Endodermal cell (in vitro differentiated cells): ENCODE results near the gene FGFR3. TPM values are rescaled to one million over a fixed set of nuclear protein-coding genes. Genes with fewer than 3 reads are reported as not detected.

Experiments used
- DNase-seq: peaks from one replicate; pipeline ENCODE4 v3.0.0-alpha.2; 2017
- H3K27ac ChIP-seq: 2 replicates; pipeline ENCODE4 v1.5.1; 2013; ENCODE audit warnings: mild to moderate bottlenecking, low read depth, low read length, moderate library complexity
- H3K27me3 ChIP-seq: 2 replicates; pipeline ENCODE4 v1.6.1; 2013; ENCODE audit warnings: mild to moderate bottlenecking, low read length, moderate library complexity; ENCODE audit not compliant: insufficient read depth, control insufficient read depth, poor library complexity, severe bottlenecking
- H3K36me3 ChIP-seq: 2 replicates; pipeline ENCODE4 v1.7.0; 2013; ENCODE audit warnings: mild to moderate bottlenecking, low read length, moderate library complexity; ENCODE audit not compliant: control insufficient read depth, insufficient read depth
- H3K4me1 ChIP-seq: one replicate; pipeline ENCODE4 v1.7.0; 2013; ENCODE audit warnings: low read length; ENCODE audit not compliant: control insufficient read depth, insufficient read depth
- H3K4me3 ChIP-seq: 2 replicates; pipeline ENCODE4 v1.5.1; 2013; ENCODE audit warnings: mild to moderate bottlenecking, low read length, moderate library complexity
- H3K9ac ChIP-seq: 2 replicates; pipeline ENCODE4 v1.6.1; 2013; ENCODE audit warnings: mild to moderate bottlenecking, low read length, moderate library complexity; ENCODE audit not compliant: poor library complexity, severe bottlenecking; ENCODE audit errors: extremely low read depth
- H3K9me3 ChIP-seq: 2 replicates; pipeline ENCODE4 v1.6.1; 2013; ENCODE audit warnings: mild to moderate bottlenecking, low read length, moderate library complexity; ENCODE audit not compliant: control insufficient read depth
- H3K27ac Mint-ChIP-seq: 2 replicates; pipeline ENCODE4 v1.8.0; 2020; ENCODE audit warnings: mixed read lengths
- H3K27me3 Mint-ChIP-seq: 2 replicates; pipeline ENCODE4 v1.8.0; 2021; ENCODE audit warnings: mild to moderate bottlenecking, mixed read lengths; ENCODE audit not compliant: insufficient read depth
- H3K36me3 Mint-ChIP-seq: 2 replicates; pipeline ENCODE4 v1.8.0; 2020; ENCODE audit warnings: low read depth, mixed read lengths
- H3K4me1 Mint-ChIP-seq: 2 replicates; pipeline ENCODE4 v1.8.0; 2020; ENCODE audit warnings: mixed read lengths
- H3K4me3 Mint-ChIP-seq: 2 replicates; pipeline ENCODE4 v1.8.0; 2020; ENCODE audit warnings: mild to moderate bottlenecking, moderate library complexity, mixed read lengths
- H3K9me3 Mint-ChIP-seq: 2 replicates; pipeline ENCODE4 v1.8.0; 2020; ENCODE audit warnings: mild to moderate bottlenecking, mixed read lengths
- WGBS, 2 experiments: methylation state at CpG; one replicate each; pipeline versions ENCODE4 v1.1.5 to v1.1.7; 2013; ENCODE audit warnings: missing lambda C conversion rate in 2 of 2, mixed read lengths in 1 of 2; ENCODE audit not compliant: insufficient coverage in 1 of 2, insufficient read length in 1 of 2; 5-methylcytosine and 5-hydroxymethylcytosine counted together
- total RNA-seq, 2 donors: library from RNA; stranded (reverse); fragmentation: NEBNext Ultra II Directional in 1 of 2; extraction: Animal tissue kit (Norgen Biotek cat#: 25700) in 1 of 2; gene quantifications; 2 replicates in 1 of 2; 3 replicates in 1 of 2; pipeline ENCODE4 v1.2.1, GENCODE V29; 2021
- TF ChIP-seq, protein P1 (sequence below): fragments of 200-600 bp; sonication (generic); conservative IDR thresholded peaks from 2 replicates; pipeline ENCODE4 v1.5.0; 2021; ENCODE audit warnings: antibody characterized with exemption, mild to moderate bottlenecking

The FGFR3 gene
- total RNA-seq, 2 donors from 2014 or later = 107 to 125 TPM

DNA sequence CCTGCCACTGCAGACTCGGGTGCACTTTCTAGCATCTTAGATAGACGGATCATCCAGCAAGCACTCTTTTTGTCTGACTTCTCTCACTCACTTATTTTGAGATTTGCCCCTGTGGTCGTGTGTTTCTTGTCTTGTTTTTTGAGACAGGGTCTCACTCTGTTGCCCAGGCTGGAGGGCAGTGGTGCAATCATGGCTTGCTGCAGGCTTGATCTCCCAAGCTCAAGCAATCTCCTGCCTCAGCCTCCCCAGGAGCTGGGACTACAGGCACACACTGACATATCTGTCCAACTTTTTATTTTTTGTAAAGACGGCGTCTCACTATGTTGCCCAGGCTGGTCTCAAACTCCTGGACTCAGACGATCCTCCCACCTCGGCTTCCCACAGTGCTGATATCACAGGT is 26.7 kb downstream of the FGFR3 start:
- H3K4me3 Mint-ChIP-seq = no peak overlapping the region
- H3K27me3 Mint-ChIP-seq = no peaks in the 10 kb centered on the region
- no peaks in the 10 kb centered on the region for H3K9me3 Mint-ChIP-seq
- Histone ChIP-seq H3K27me3 (no peaks in the 10 kb centered on the region), H3K4me1 (no peaks in the 10 kb centered on the region), H3K27ac (no peak overlapping the region), H3K9ac (no peak overlapping the region), H3K9me3 (no peaks in the 10 kb centered on the region), H3K4me3 (no peak overlapping the region), H3K36me3 (peaks cover 51% of the 10 kb centered on the region)
- peaks cover 81% of the 10 kb centered on the region for H3K36me3 Mint-ChIP-seq
- no peak overlapping the region for H3K27ac Mint-ChIP-seq
- TF ChIP-seq, protein P1, sequence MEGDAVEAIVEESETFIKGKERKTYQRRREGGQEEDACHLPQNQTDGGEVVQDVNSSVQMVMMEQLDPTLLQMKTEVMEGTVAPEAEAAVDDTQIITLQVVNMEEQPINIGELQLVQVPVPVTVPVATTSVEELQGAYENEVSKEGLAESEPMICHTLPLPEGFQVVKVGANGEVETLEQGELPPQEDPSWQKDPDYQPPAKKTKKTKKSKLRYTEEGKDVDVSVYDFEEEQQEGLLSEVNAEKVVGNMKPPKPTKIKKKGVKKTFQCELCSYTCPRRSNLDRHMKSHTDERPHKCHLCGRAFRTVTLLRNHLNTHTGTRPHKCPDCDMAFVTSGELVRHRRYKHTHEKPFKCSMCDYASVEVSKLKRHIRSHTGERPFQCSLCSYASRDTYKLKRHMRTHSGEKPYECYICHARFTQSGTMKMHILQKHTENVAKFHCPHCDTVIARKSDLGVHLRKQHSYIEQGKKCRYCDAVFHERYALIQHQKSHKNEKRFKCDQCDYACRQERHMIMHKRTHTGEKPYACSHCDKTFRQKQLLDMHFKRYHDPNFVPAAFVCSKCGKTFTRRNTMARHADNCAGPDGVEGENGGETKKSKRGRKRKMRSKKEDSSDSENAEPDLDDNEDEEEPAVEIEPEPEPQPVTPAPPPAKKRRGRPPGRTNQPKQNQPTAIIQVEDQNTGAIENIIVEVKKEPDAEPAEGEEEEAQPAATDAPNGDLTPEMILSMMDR = no peak
- DNase-seq = no peak
- 92 to 96% methylated on average over 7 of the region's 7 CpGs for WGBS, 2 experiments
- no peaks in the 10 kb centered on the region for H3K4me1 Mint-ChIP-seq

DNA sequence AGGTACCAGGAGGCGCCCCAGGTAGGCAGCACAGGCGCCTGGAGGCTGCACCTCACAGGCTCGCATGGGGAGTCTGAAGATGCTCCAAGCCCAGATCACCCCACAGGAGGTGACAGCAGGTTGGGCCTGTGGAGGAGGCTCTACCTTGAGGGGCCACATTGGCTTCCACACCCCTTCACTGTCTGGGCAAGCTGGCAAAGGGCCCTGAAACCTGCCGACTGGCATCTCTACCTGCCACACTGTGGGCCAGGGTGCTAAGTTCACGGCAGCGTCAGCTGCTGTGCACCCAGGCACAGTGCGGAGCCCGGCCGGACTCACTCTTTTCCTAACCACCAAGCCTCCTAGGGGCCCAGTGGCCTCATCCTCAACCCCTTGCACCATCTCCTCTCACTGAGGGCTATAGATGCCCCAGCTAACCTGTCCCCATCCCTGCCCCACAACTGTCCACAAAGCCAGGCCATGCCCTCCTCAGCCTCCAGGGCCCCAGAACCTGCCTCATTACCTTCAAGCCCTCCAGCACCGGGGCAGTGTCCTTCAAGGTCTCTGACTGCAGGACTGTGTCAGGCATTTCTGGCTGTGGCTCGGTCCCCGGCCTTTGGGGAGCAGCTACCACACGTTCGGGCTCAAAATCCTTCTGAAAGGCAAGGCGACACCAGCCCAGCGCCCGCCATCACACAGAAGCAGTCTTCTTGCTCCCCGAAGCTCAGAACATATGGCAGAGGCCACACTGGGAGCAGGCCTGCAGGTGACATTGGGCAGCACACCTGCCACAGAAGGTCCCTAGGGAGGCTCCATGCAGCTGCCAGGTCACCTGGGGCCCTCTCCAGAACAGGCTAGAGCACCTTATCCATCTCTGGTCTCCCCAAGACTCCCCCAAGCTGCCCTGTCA is 28.8 kb downstream of the FGFR3 start:
- 92 to 93% methylated on average over 11 to 18 of the region's 18 CpGs for WGBS, 2 experiments
- Histone ChIP-seq H3K4me1 (peaks cover 5% of the 10 kb centered on the region), H3K27ac (no peak overlapping the region), H3K9ac (no peak overlapping the region), H3K4me3 (no peak overlapping the region), H3K27me3 (no peaks in the 10 kb centered on the region), H3K36me3 (peaks cover 47% of the 10 kb centered on the region), H3K9me3 (no peaks in the 10 kb centered on the region)
- Mint-ChIP-seq H3K4me1 (peaks cover 8% of the 10 kb centered on the region), H3K27ac (no peak overlapping the region), H3K9me3 (no peaks in the 10 kb centered on the region), H3K27me3 (no peaks in the 10 kb centered on the region), H3K36me3 (peaks cover 82% of the 10 kb centered on the region), H3K4me3 (no peak overlapping the region)
- DNase-seq = no peak
- TF ChIP-seq, protein P1 = no peak

DNA sequence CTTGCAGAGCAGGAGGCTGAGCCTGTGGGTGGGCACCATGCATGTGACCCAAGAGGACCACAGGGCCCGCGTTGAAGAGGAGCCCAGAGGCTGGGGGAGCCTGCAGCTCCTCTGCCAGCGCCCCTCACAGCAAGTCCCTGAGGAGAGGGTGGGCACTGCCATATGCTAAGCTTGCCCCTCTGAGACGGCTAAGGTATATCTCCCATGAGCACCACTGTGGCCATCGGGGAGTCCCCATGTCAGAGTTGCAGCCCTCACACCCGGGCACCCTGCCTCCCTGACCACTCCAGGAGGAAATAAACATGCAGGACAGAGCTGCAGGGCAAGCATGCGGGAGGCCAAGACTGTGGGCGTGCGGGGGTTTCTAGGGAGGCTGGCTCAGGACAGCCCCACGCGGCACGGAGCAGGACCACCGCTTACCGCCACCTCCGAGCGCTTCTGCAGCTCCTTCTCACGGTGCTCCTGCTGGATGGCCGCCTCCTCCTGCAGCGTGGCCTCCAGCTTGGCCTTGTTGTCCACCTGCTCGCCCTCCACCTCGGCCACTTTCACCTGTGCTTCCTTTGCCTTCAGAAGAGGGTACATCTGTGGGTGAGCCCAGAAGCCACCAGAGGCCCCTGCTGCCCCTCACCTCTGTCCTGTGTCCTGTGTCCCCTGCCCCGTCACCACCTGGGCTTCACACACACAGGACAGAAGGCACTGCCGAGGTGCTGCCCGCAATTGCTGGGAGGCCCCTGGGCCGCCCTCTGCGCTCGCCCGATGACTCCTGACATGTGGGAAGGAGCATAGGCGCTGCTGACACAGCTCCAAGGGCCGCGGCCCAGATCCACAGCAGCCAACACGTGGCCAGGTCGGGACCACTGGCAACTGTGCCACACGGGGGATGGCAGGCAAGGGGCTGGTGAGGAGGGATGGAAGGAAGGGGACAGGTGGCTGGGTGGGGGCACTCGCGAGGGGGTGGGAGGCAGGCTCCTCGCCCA is 29.8 kb downstream of the FGFR3 start:
- H3K9ac ChIP-seq = no peak overlapping the region
- DNase-seq = no peak
- Mint-ChIP-seq H3K27ac (no peak overlapping the region), H3K9me3 (no peaks in the 10 kb centered on the region), H3K4me1 (peaks cover 9% of the 10 kb centered on the region), H3K4me3 (no peak overlapping the region), H3K27me3 (no peaks in the 10 kb centered on the region), H3K36me3 (peaks cover 75% of the 10 kb centered on the region)
- TF ChIP-seq, protein P1 = no peak
- H3K36me3 ChIP-seq = peaks cover 39% of the 10 kb centered on the region
- H3K27me3 ChIP-seq = no peaks in the 10 kb centered on the region
- no peak overlapping the region for H3K4me3 ChIP-seq
- no peaks in the 10 kb centered on the region for H3K9me3 ChIP-seq
- peaks cover 5% of the 10 kb centered on the region for H3K4me1 ChIP-seq
- 93% methylated on average over 31 to 36 of the region's 37 CpGs for WGBS, 2 experiments
- no peak overlapping the region for H3K27ac ChIP-seq
